PC-9 (cell line): ENCODE measurements around the gene KIAA1143. TPM values are rescaled to one million over a fixed set of nuclear protein-coding genes. Genes with fewer than 3 reads are reported as not detected.

Source experiments
- BruUV-seq: library from RNA; stranded (reverse); fragments of 400-500 nt; replicated peaks from 2 replicates; lab custom pipeline; 2021; lab: Mats Ljungman, UMichigan
- CTCF ChIA-PET: fragments of 300-600 bp; sonication (Branson Sonifier 250); formaldehyde crosslinking; loops from one replicate; lab custom pipeline; 2022; ENCODE audit warnings: antibody characterized with exemption; lab: Charles Lee
- POLR2A ChIA-PET: fragments of 300-600 bp; sonication (Branson Sonifier 250); formaldehyde crosslinking; loops from one replicate; lab custom pipeline; 2022; ENCODE audit warnings: antibody characterized with exemption; ENCODE audit not compliant: unreplicated experiment; lab: Charles Lee
- DNase-seq, 2 experiments: peaks; one replicate each; pipeline versions ENCODE4 v3.0.0 to v3.0.0-alpha.2; 2015 to 2022; ENCODE audit warnings: mixed read lengths in 1 of 2
- H2AFZ ChIP-seq: fragments of 200-600 bp; sonication (generic); 2 replicates; pipeline ENCODE4 v1.8.1; 2017; ENCODE audit warnings: antibody characterized with exemption
- H3F3A ChIP-seq: fragments of 200-600 bp; sonication (generic); 2 replicates; pipeline ENCODE4 v1.8.1; 2017; ENCODE audit warnings: antibody characterized with exemption, mild to moderate bottlenecking, low read depth; ENCODE audit not compliant: insufficient read depth
- H3K27ac ChIP-seq: fragments of 200-600 bp; sonication (generic); 2 replicates; pipeline ENCODE4 v1.6.1; 2016; ENCODE audit warnings: mixed run types
- H3K27me3 ChIP-seq: fragments of 200-600 bp; sonication (generic); 2 replicates; pipeline ENCODE4 v1.6.1; 2016; ENCODE audit warnings: low read depth, mixed run types; ENCODE audit not compliant: insufficient read depth
- H3K36me3 ChIP-seq: fragments of 200-600 bp; sonication (generic); 2 replicates; pipeline ENCODE4 v1.6.1; 2016; ENCODE audit warnings: low read depth, mixed run types
- H3K4me1 ChIP-seq: fragments of 200-600 bp; sonication (generic); replicated peaks from 2 replicates; pipeline ENCODE4 v1.6.1; 2016; ENCODE audit warnings: mixed run types; ENCODE audit not compliant: insufficient read depth
- H3K4me2 ChIP-seq: fragments of 200-600 bp; sonication (generic); 2 replicates; pipeline ENCODE4 v1.6.1; 2017; ENCODE audit warnings: mixed run types
- H3K4me3 ChIP-seq: fragments of 200-600 bp; sonication (generic); 2 replicates; pipeline ENCODE4 v1.6.1; 2016; ENCODE audit warnings: mixed run types
- H3K79me2 ChIP-seq: fragments of 200-600 bp; sonication (generic); 2 replicates; pipeline ENCODE4 v1.6.1; 2017; ENCODE audit warnings: low read depth, mixed run types
- H3K9me2 ChIP-seq: fragments of 200-600 bp; sonication (generic); 2 replicates; pipeline ENCODE4 v1.8.1; 2017; ENCODE audit warnings: mild to moderate bottlenecking; ENCODE audit not compliant: insufficient read depth
- H3K9me3 ChIP-seq: fragments of 200-600 bp; sonication (generic); 2 replicates; pipeline ENCODE4 v1.8.1; 2016; ENCODE audit warnings: low read depth; ENCODE audit not compliant: insufficient read depth
- H4K20me1 ChIP-seq: fragments of 200-600 bp; sonication (generic); 2 replicates; pipeline ENCODE4 v1.8.1; 2017; ENCODE audit not compliant: insufficient read depth
- CTCF ChIP-seq: fragments of 200-600 bp; sonication (generic); conservative IDR thresholded peaks from 2 replicates; pipeline ENCODE4 v1.6.1; 2017; ENCODE audit warnings: mixed run types, antibody characterized with exemption, mild to moderate bottlenecking, moderate library complexity
- EZH2 ChIP-seq: fragments of 200-600 bp; sonication (generic); IDR thresholded peaks from 2 replicates; pipeline ENCODE4 v1.8.0; 2017; ENCODE audit warnings: antibody characterized with exemption, low read depth
- intact Hi-C: fragments of 100-400 bp; cut with micrococcal nuclease; formaldehyde crosslinking; loops from one replicate; pipeline ENCODE4 v1.10.0; 2022; ENCODE audit not compliant: unreplicated experiment
- total RNA-seq: library from RNA; stranded (reverse); gene quantifications from 2 replicates; pipeline ENCODE4 v1.2.3, GENCODE V29; 2021

The KIAA1143 gene
- total RNA-seq, 1 experiment from 2014 or later = 34.4 TPM

GRCh38 chr3:44762690-44763089 is 1.3 kb upstream of the KIAA1143 start:
- Histone ChIP-seq H3K9me3 (peaks cover 18% of the 10 kb centered on the region), H3K4me2 (peak overlapping the region; percentile 91), H3K9me2 (no peaks in the 10 kb centered on the region), H3F3A (no peaks in the 10 kb centered on the region), H3K27me3 (no peaks in the 10 kb centered on the region), H3K36me3 (peaks cover 18% of the 10 kb centered on the region; the same call in 1 of the 2 replicates), H3K4me3 (peak overlapping the region; percentile 63), H3K4me1 (peaks cover 5% of the 10 kb centered on the region; the same call in 1 of the 2 replicates), H4K20me1 (no peaks in the 10 kb centered on the region), H3K79me2 (peaks cover 40% of the 10 kb centered on the region), H2AFZ (peak overlapping the region; percentile 82), H3K27ac (no peak overlapping the region)
- ChIA-PET CTCF (no interaction called here), POLR2A (interaction anchor here (0.6 kb wide), 1 partner anchor 212 kb away, joined by 4 read pairs; no protein-coding TSS in a partner anchor)
- BruUV-seq = no TSS peak
- TF ChIP-seq EZH2 = no peak
- TF ChIP-seq CTCF = no peak
- intact Hi-C loops = no loop called here
- no peak for DNase-seq

GRCh38 chr3:44762170-44762677 is 805 bp upstream of the KIAA1143 start:
- Histone ChIP-seq H3K9me2 (no peaks in the 10 kb centered on the region), H4K20me1 (no peaks in the 10 kb centered on the region), H2AFZ (peak overlapping the region; percentile 82), H3K27ac (peak overlapping the region; percentile 33; the same call in 1 of the 2 replicates), H3K4me2 (peak overlapping the region; percentile 91), H3K36me3 (peaks cover 22% of the 10 kb centered on the region; the same call in 1 of the 2 replicates), H3K4me3 (peak overlapping the region; percentile 63), H3K9me3 (peaks cover 23% of the 10 kb centered on the region), H3F3A (no peaks in the 10 kb centered on the region), H3K4me1 (peaks cover 5% of the 10 kb centered on the region; the same call in 1 of the 2 replicates), H3K79me2 (peaks cover 45% of the 10 kb centered on the region), H3K27me3 (no peaks in the 10 kb centered on the region)
- CTCF ChIA-PET = interaction anchor here (0.7 kb wide), 1 partner anchor 124 kb away, joined by 3 read pairs; no protein-coding TSS in a partner anchor
- intact Hi-C loops = no loop called here
- POLR2A ChIA-PET = interaction anchor here (0.6 to 0.7 kb wide), 4 partner anchors 93 to 1912 kb away, joined by 3 to 6 read pairs (median 4); no protein-coding TSS in a partner anchor
- DNase-seq = no peak
- no TSS peak for BruUV-seq
- TF ChIP-seq CTCF (no peak), EZH2 (no peak)

DNA sequence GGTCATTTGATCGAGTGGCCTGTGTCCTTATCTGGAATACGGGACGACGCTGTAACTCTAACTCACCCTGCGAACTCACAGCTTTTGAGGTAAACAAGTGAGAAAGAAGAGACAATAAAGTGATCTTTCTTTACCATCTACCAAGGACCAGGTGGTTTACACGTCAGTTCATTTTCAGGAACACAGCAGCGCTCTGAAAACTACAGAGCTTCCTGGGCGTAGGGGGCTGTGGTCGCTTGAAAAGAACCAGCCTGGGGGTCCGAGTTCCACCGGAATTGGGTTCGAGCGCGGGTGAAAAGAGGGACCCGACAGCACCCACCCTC is 357 bp downstream of the KIAA1143 start:
- Histone ChIP-seq H3K36me3 (peaks cover 23% of the 10 kb centered on the region; the same call in 1 of the 2 replicates), H3K9me3 (peaks cover 29% of the 10 kb centered on the region), H3K4me1 (peaks cover 5% of the 10 kb centered on the region; the same call in 1 of the 2 replicates), H3K9me2 (no peaks in the 10 kb centered on the region), H4K20me1 (no peaks in the 10 kb centered on the region), H3K27me3 (no peaks in the 10 kb centered on the region), H3K79me2 (peaks cover 47% of the 10 kb centered on the region), H3K4me3 (peak overlapping the region; percentile 63), H3F3A (no peaks in the 10 kb centered on the region), H2AFZ (peak overlapping the region; percentile 99), H3K27ac (peak overlapping the region; percentile 47), H3K4me2 (peak overlapping the region; percentile 88)
- TF ChIP-seq EZH2 = no peak
- no peak for TF ChIP-seq CTCF
- TSS peak; percentile 60 for BruUV-seq
- intact Hi-C loops = loop anchor here (1.0 kb wide), 1 partner anchor 32 kb away; the partner anchor contains the start of gene ZNF501
- DNase-seq = no peak
- ChIA-PET POLR2A (interaction anchor here (0.6 to 0.7 kb wide), 4 partner anchors 32 to 1140 kb away, joined by 3 to 5 read pairs (median 4); partner anchors contain the start of genes ANO10 and ZNF501), CTCF (no interaction called here)
